ENCODE measurements around the gene ADGRV1. TPM values are rescaled to one million over a fixed set of nuclear protein-coding genes. Genes with fewer than 3 reads are reported as not detected.
A peak's percentile ranks its signal among the peaks of the same experiment; 100 is the strongest.

ADGRV1 gene
- total RNA-seq, 1 experiment from 2014 or later, result 64.8 TPM

DNA sequence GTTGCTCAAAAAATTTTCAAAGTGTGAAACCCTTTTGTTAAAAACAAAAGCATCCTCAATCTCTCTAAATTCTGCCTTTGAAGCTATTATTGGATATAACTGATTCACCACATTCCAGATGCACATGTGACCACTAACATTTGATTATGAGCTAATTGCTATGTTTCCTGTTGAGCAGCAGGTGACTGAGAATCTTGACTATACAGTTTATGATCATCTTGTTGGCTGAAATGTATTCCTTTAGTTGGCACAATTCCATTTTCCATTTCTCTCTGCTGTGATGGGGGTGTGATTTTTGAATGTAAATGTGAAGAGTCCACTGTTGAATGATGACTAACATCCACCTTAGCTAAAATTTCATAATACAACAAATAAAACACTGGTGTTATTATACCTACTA lies 39.9 kb upstream of the ADGRV1 start:
- Histone ChIP-seq H2BK5ac (ENCODE audit: insufficient read length, low read length) (no peak overlapping the region), H3K23ac (ENCODE audit: insufficient read length, low read depth, low read length) (no peak overlapping the region), H2AK5ac (ENCODE audit: insufficient read length, low read length) (no peak overlapping the region), H3K9ac (ENCODE audit: extremely low read depth, insufficient read length, low read length) (no peak overlapping the region), H3K4me1 (ENCODE audit: insufficient read depth, low read length) (no peaks in the 10 kb centered on the region), H2BK12ac (ENCODE audit: insufficient read length, low read depth, low read length) (no peak overlapping the region), H3K4ac (ENCODE audit: low read depth, low read length) (no peak overlapping the region), H3T11ph (ENCODE audit: low read length) (no peak overlapping the region), H3K79me2 (ENCODE audit: insufficient read depth, low read length) (no peaks in the 10 kb centered on the region), H3K56ac (ENCODE audit: insufficient read length, low read depth, low read length) (no peak overlapping the region), H3K23me2 (ENCODE audit: insufficient read length, low read depth, low read length, poor library complexity, severe bottlenecking) (no peaks in the 10 kb centered on the region), H4K8ac (replicated peaks; ENCODE audit: insufficient read length, low read depth, low read length) (no peak overlapping the region), H3K79me1 (ENCODE audit: insufficient read depth, low read depth, low read length, poor library complexity, severe bottlenecking) (no peaks in the 10 kb centered on the region), H3K27me3 (ENCODE audit: insufficient read depth, low read length) (no peaks in the 10 kb centered on the region), H4K20me1 (ENCODE audit: control insufficient read depth, insufficient read depth, insufficient read length) (no peaks in the 10 kb centered on the region), H3K14ac (ENCODE audit: insufficient read depth, low read length) (no peak overlapping the region), H2BK20ac (ENCODE audit: low read depth, low read length, poor library complexity, severe bottlenecking) (no peak overlapping the region), H4K91ac (ENCODE audit: insufficient read length, low read depth, low read length) (no peak overlapping the region), H3K9me3 (ENCODE audit: control insufficient read depth, low read depth, low read length) (no peaks in the 10 kb centered on the region), H3K18ac (ENCODE audit: insufficient read length, low read depth, low read length) (no peak overlapping the region), H2AFZ (ENCODE audit: low read length) (no peak overlapping the region), H2BK120ac (ENCODE audit: low read depth, low read length, poor library complexity, severe bottlenecking) (no peak overlapping the region), H4K5ac (ENCODE audit: insufficient read length, low read depth, low read length) (no peak overlapping the region), H2BK15ac (ENCODE audit: low read depth, low read length) (no peak overlapping the region), H3K27ac (ENCODE audit: insufficient read length, low read depth, low read length) (no peak overlapping the region), H3K4me2 (ENCODE audit: insufficient read depth, insufficient read length, low read length) (no peak overlapping the region)
- no peaks in the 10 kb centered on the region for H3K9me3 Mint-ChIP-seq
- no peak for DNase-seq
- H3K4me3 Mint-ChIP-seq, result no peak overlapping the region
- H3K4me1 Mint-ChIP-seq, result no peaks in the 10 kb centered on the region
- H3K36me3 Mint-ChIP-seq (ENCODE audit: insufficient read depth in 1 of 3, low read depth in 3 of 3), result peaks cover 4 to 29% (median 28%) of the 10 kb centered on the region in 3 experiments; a peak in 6 of 7 replicates
- H3K27ac Mint-ChIP-seq, result peak overlapping the region in 2 of 3 experiments; percentile 7 to 86; a peak in 3 of 7 replicates
- TF ChIP-seq, protein P1, sequence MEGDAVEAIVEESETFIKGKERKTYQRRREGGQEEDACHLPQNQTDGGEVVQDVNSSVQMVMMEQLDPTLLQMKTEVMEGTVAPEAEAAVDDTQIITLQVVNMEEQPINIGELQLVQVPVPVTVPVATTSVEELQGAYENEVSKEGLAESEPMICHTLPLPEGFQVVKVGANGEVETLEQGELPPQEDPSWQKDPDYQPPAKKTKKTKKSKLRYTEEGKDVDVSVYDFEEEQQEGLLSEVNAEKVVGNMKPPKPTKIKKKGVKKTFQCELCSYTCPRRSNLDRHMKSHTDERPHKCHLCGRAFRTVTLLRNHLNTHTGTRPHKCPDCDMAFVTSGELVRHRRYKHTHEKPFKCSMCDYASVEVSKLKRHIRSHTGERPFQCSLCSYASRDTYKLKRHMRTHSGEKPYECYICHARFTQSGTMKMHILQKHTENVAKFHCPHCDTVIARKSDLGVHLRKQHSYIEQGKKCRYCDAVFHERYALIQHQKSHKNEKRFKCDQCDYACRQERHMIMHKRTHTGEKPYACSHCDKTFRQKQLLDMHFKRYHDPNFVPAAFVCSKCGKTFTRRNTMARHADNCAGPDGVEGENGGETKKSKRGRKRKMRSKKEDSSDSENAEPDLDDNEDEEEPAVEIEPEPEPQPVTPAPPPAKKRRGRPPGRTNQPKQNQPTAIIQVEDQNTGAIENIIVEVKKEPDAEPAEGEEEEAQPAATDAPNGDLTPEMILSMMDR (conservative IDR thresholded peaks at IDR 0.05), result no peak
- H3K27me3 Mint-ChIP-seq (ENCODE audit: low read depth), result no peaks in the 10 kb centered on the region

Data from H9 (cell line).